B cell (primary cell): ENCODE results near the gene GPLD1.

Experiments
- CTCF ChIP-seq: fragments of 200-600 bp; IDR thresholded peaks from one replicate; pipeline ENCODE4 v1.8.0; 2022; ENCODE audit warnings: antibody characterized with exemption, mild to moderate bottlenecking
- EZH2 ChIP-seq: IDR thresholded peaks from 2 replicates; pipeline ENCODE4 v1.6.1; 2012; ENCODE audit warnings: borderline replicate concordance, low read depth, mild to moderate bottlenecking, moderate library complexity, low read length; ENCODE audit not compliant: insufficient read depth, poor library complexity, severe bottlenecking

- TF ChIP-seq CTCF: no peak
- no peak for TF ChIP-seq EZH2
These were observed 77.1 kb downstream of the GPLD1 start for GRCh38 chr6:24412294-24412693.
